ENCODE data around the gene DCAF4L1.

DCAF4L1 gene

DNA sequence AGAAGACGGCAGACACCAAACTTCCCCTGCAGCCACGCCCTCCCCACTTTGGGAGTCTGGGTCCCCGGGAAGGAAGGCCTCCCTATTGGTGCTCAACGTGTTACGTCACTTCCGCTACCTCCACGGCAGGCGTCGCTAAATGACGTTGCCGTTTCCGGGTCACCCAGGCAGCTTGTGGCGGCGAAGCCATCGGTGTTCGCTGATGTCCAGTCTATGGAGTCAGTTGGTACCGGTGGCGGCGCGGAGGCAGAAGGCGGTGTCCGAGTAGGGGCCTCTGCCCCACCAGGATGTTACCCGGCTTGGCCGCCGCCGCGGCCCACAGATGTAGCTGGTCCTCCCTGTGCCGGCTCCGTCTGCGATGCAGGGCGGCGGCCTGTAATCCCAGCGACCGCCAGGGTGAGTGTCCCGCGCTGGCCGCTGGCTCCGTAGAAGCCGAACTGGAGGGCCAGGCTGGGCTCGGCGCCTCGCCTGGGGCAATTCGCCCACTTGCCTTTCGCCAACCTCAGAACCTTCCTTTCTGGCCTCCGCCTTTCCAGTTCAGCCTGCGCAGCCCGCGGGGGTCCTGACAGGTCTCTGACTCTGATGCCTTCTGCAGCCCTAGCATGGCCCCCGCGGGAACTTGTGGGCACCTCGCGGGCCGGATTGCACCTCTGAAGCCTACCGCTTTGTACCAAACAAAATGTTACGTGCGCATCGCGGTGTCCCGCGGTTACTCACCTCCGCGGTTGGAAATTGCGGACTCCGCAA, 9.0 kb downstream of the DCAF4L1 start, which contains the start of gene SLC30A9:
Gene SLC30A9 (plus strand): TSS at position 166 of the 747 bp plus-strand sequence. CDS start 122 bp downstream, at position 288.
- peak; percentile 86 for DNase-seq

DNA sequence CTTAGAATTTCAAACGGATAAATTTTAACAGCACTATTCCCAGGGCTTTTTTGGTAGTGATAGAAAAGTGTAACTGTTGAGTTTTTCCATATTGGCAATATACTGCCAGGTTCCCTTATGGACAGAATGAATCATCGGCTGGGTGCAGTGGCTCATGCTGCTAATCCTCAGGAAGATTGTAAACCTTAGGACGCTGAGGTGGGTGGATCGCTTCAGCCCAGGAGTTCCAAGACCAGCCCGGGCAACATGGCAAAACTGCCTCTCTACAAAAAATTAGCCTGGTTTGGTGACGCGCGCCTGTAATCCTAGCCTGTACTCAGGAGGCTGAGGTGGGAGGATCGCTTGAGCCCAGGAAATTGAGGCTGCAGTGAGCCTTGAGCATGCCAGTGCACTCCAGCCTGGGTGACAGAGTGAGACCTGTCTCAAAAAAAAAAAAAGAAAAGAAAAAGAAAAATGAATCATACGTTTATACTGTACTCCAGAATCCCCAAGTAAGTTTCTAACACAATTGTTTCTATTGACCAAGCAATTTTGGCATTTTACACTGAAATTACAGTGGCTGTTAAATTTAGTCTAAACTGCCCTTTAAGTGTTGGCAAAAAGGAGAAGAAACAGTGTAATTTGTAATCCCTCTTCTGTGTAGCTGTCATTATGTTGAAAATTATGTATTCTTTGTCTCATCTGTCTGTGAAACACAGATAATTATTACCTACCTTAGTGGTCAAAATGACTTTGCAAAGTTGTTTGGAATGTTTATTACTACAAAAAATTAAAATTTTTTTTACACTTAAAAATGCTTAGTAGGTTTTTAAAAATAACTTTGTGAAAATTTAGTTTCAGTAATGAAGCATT, 10.6 kb downstream of the DCAF4L1 start:
- no peak for DNase-seq

DNA sequence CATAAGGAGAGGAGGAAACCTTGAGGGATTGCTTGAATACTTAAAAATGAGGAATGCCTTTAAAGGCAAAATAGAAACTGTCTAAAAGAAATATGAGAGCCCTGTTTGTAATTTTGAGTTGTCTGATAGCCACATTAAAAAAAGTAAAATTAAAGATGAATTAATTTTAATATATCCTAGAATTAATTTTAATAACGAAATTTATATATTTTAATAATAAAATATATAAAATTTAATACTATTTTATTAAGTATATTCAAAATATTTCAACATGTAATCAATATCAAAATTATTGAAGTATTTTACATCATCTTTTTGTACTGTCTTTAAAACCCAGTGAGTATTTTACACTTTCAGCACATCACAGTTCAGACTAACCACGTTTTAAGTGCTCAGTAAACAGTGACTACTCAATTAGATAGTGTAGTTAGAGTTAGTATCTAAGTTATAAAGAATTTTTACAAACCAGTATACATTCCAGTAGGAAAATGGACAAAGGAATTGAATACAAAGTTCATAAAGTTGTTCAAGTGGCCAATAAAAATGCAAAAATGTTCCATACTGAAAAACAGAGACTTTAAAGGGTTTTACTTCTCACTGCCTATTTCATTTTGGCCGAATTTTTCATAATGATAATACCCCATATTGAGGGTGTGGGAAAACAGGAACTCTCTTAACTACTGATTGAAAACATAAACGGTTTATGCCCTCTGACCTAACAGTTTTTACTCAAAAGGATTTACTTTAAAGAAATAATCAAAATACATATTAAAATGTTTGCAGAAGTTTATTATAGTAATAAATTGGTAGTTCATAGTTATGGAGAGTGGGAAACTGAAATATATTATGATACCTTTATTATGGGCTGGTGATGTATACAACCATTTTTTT, 11.7 kb downstream of the DCAF4L1 start:
- DNase-seq, result no peak

DNA sequence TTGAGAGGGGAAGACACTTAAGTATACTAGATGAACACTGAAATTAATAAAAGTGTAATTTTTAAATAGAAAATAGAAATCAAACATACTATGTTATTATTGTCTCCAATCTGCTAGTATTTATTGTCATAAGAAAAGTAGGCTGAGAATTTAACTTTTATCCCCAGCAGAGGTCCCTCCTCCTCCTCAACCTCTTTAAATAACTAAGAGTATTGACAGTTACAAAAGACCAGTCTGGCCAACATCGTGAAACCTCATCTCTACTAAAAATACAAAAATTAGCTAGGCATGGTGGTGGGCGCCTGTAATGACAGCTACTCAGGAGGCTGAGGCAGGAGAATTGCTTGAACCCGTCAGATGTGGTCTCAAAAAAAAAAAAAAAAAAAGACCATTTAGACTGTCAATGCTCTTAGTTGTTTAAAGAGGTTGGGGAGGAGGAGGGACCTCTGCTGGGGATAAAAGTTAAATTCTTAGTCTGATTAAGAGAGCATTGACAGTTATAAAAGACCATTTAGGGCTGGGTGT, 13.0 kb downstream of the DCAF4L1 start:
- DNase-seq, result no peak

DNA sequence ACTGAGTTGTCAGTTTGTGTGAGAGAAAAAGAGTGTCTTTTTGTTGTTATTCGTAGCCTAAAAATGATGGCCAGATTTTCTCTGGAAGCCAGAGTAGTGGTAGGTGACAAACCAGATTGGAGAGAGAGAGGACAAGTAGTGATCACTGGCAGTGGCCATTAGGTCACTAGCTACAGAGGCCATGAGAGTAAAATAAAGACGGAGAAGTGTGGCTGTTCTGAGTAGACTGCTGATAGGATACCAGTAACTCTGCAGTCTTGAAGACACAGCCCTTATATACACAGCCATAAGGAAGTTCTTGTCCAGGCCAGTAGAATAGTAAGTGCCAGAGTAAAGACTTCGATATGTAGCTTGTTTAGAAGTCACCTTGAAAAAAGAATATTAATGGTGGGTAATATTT, 16.5 kb downstream of the DCAF4L1 start:
- DNase-seq, result no peak

DNA sequence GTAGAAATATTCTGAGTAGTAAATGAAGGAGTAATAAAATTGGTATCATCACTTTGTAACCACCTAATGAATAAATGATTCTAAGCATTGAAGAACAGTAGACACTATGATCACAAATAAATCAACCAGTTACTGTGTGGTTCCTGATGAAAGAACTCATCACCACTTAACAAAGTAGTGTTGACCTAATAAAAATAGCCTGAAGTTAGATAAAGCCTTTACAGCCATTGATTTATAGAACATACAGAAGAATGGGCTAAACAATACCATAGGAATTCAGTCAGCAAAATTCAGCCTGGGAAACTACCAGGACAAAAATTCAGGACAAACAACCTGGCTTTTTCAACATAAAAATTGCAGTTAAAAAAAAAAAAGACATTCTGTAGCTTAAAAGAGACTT, 17.8 kb downstream of the DCAF4L1 start:
- no peak for DNase-seq

DNA sequence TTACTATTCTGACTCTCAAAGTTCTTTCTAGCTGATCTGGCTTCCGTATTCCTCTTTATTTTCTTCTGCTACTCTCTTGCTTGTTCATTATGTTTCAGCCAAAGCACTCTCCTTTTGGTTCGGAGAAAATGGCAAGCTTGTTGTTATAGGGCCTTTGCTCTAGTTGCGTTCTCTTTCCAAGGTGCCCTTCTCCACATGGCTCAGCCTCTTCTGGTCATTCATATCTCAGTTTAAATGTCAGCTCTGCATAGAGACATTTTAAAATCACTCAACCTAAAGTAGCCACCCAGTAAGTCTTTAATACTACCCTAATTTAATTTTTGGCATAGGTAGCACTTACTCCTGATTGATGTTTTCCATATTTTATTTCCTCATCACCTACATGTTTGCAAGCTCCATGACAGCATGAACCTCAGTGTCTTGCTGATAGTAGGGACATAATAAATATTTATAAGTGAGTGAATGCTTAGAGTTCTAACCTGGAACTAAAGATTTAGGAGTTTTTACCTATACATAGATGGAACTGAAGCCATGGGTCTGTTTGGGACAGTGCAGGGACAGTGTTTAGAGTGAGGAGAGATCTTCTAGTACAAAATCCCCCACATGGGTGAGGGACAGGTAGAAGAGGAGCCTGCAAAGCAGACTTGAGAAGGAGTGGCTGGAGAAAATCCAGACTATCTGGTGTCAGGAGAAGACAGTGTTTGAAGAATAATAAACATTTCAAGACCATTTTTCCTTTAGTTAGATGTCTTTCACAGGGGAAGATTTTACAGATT, 26.6 kb downstream of the DCAF4L1 start:
- no peak for DNase-seq

DNA sequence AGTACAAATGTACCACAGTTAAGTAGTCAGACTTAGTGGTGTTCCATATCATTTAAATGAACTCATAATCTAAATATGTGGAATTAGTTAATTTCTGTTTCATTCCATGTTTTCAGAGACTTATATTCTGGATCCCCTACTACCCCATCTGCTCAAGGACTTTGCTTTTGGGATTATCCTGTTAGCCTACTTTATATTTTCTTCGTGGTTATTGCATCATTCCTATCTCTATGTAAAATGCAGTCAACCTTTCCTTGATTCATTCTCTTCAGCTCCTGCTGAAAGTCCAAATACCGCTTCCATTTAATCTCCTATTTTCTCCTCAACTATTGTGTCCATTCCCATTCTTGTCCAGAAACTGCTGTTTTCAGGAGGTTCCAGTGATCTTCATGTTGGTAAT, 33.9 kb downstream of the DCAF4L1 start:
- DNase-seq, result no peak

DNA sequence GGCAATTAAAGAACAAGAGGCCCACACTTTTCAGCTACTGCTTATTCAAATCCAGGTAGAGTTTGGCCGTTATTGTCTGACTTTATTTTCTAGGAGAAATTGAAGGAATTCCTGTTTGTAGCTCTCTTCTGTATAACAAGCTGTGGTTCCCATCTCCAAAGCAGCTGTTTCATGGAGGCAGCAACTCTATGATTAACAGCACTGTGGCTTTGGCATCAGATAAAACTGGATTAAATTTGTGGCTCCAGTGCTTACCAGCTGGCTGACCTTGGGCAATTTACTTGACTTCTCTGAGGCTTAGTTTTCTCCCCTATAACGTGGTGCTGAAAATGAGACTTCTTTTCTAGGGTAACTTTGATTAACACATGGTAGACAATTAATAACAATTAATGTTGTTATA, 36.9 kb downstream of the DCAF4L1 start:
- no peak for DNase-seq
